T-cell (primary cell): ENCODE results near the gene LCE3A. TPM values are rescaled to one million over a fixed set of nuclear protein-coding genes. Genes with fewer than 3 reads are reported as not detected.

Experiments
- total RNA-seq, 35 experiments: library from RNA in 6 of 35; stranded (reverse) in 6 of 35; fragments of 120-200 nt in 1 of 35; gene quantifications; one replicate each; pipeline versions ENCODE4 v1.2.1 to v1.2.4 and lab custom pipeline; 2013 to 2026

LCE3A gene
- total RNA-seq, 5 donors from 2014 or later (not counting 1 experiment from before 2014, with no cell fraction given), result not detected

Other genes with a start within 250 kb of the LCE3A start
- not detected for gene CRNN, start 208.8 kb downstream of the LCE3A start, total RNA-seq
- gene LCE5A, start 112.3 kb downstream of the LCE3A start, total RNA-seq, result not detected
- gene CRCT1, start 108.6 kb downstream of the LCE3A start, total RNA-seq, result not detected
- gene LCE3E, start 56.3 kb downstream of the LCE3A start, total RNA-seq, result not detected
- gene LCE3D, start 42.6 kb downstream of the LCE3A start, total RNA-seq, result not detected
- gene LCE3C, start 22.9 kb downstream of the LCE3A start, total RNA-seq, result not detected
- gene LCE3B, start 9.3 kb downstream of the LCE3A start, total RNA-seq, result not detected
- not detected for gene LCE2D, start 40.3 kb upstream of the LCE3A start, total RNA-seq
- gene LCE2C, start 52.2 kb upstream of the LCE3A start, total RNA-seq, result not detected
- gene LCE2B, start 63.0 kb upstream of the LCE3A start, total RNA-seq, result not detected
- gene LCE2A, start 75.2 kb upstream of the LCE3A start, total RNA-seq, result not detected
- not detected for gene LCE4A, start 85.1 kb upstream of the LCE3A start, total RNA-seq
- gene KPRP, start 134.9 kb upstream of the LCE3A start, total RNA-seq, result not detected
- gene LCE1F, start 152.0 kb upstream of the LCE3A start, total RNA-seq, result not detected
- gene LCE1E, start 163.2 kb upstream of the LCE3A start, total RNA-seq, result not detected
- gene LCE1D, start 173.6 kb upstream of the LCE3A start, total RNA-seq, result not detected
- gene LCE1C, start 183.5 kb upstream of the LCE3A start, total RNA-seq, result not detected
- gene LCE1B, start 188.9 kb upstream of the LCE3A start, total RNA-seq, result not detected
- gene LCE1A, start 204.4 kb upstream of the LCE3A start, total RNA-seq, result not detected
- not detected for gene LCE6A, start 219.8 kb upstream of the LCE3A start, total RNA-seq
- not detected for gene LCE7A, start 236.9 kb upstream of the LCE3A start, total RNA-seq